GM18868 (cell line): ENCODE results near the gene HHEX.

Source experiments
- ATAC-seq: cut with Tn5 transposase; IDR thresholded peaks from one replicate; pipeline ENCODE4 v1.9.1; 2021; ENCODE audit warnings: mild to moderate bottlenecking, moderate library complexity; ENCODE audit not compliant: unreplicated experiment

The HHEX gene

DNA sequence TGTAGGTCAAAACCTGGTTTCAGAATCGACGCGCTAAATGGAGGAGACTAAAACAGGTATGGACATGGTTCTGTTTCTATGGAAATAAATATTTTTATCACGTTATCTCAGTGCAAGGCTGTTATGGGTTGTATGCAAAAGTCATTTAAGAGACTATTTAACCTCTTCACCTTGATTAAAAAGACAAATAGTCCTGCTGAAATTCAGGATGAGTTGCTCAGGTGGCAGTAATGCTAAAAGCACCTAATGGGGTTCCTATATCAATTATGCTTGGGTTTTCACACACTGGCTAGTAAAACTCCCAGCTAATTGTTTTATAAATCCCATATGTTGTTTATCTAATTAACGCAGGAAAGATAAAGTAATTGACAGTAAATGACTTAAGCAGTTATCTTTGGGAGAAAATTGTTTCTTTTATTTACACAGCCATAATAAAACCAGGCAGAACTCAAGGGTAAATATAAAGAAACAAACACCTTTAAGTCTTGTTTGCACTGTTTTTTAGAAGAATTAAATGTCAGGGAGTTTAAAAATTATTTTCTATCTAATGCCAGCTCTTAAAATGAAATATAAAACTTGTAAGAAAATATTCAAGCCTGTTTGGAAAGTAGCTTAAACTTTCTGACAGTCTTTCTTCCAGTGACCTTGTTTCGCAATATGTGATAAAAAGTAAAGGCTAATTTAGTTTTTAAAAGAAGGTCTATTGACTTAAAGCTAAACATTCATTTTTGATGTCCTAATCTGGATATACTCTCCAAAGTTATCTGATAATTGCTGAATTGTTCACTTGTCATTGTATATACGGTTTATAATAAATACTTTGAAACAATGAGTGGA is 3.2 kb downstream of the HHEX start:
- no peak for ATAC-seq

DNA sequence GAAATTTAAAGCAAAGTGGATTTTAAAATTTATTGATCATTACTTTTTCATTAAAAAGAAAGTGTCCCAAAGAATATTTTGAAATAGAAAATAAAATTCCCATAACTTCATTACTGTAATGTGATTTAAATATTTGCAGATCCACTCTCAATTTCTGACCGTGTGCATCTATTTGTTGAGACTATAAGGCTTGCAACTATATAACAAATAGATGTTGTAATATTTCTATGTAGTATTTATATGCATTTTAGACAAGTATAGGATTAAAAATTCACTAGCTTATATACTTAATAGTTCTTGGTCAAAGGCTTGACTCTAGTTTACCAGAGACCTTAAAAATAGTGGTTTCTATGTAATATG is 3.8 kb downstream of the HHEX start:
- no peak for ATAC-seq

GRCh38 chr10:92695679-92696605 is 6.2 kb downstream of the HHEX start:
- ATAC-seq: no peak

- no peak for ATAC-seq
Measured at GRCh38 chr10:92696606-92697383, 7.0 kb downstream of the HHEX start.

GRCh38 chr10:92697663-92698511 is 8.1 kb downstream of the HHEX start:
- ATAC-seq: no peak

DNA sequence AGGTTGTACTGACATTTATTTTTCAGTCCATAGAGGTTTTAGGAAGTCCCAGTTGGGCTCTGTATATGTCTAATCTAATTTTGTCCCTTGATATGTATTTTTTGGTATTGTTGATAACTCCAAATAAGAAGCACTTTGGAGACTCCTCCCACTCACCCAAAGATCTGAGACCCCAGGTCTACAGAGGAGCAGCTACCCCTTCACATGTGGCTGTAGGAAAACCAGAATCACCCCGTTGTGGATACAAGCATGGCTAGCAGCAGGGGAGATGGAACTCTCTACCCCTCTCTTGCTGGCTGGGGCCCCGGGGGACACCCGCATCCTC is 9.4 kb downstream of the HHEX start:
- no peak for ATAC-seq

GRCh38 chr10:92699518-92700381 is 10.0 kb downstream of the HHEX start:
- ATAC-seq: no peak

- no peak for ATAC-seq
Measured at GRCh38 chr10:92702301-92702916, 12.7 kb downstream of the HHEX start.

GRCh38 chr10:92712016-92712889 is 22.5 kb downstream of the HHEX start:
- peak; percentile 45 for ATAC-seq

- no peak for ATAC-seq
Measured at GRCh38 chr10:92714152-92714845, 24.5 kb downstream of the HHEX start.

- ATAC-seq: no peak
Measured at GRCh38 chr10:92714872-92715271, 25.1 kb downstream of the HHEX start.

DNA sequence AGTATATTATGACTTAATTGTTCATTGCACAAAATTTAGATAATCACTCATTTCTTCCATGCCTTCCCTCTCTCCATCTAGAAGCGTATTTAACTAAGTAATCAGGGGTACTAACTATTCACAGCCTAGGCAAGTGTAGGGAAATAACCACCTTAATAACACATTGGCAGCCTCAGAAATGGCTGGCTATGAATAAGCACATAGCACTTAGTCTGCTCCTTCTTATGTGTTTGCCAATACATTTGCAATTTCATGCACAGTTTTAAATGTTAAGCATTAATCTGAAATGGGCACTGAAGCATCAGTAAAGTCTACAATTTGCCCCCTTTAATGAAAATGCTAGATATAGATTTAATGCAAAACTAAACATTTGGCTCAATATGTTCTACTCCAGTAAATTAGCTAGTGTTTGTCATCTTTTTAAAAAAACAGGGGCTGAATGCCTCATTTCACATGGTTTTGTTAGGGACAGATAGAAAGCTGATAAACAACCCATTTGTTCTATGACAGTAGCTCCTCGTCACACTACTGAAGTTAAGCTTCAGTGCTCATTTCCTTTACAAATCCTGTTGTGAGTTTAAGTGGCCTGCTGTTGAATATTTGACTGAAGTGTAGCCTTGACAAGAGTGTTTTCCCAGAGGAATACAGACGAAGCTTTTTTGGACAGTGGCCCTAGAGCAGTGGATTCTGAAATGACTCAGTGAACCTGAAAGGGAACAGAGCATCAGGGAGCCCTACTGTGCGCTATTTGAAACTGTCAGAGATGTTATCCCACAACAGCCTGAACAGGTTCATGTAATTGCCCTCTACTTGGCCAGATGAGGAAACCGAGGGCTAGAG is 30.5 kb downstream of the HHEX start:
- ATAC-seq: no peak

DNA sequence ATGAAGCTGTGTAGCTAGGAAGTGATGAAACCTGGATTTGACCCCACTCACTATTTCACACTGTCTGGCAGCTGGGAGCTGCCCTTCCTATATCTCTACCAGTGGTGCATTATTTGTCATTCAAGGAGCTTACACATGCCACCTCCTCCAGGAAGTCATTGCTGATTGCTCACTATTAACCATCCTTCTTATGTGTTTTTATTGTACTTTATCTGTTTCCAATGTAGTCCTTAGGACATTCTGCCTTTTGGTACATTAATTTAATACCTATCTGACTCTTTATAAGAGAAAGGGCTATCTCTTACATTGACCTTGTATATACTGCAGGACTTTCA is 31.0 kb downstream of the HHEX start:
- no peak for ATAC-seq

GRCh38 chr10:92722349-92722748 is 32.6 kb downstream of the HHEX start:
- ATAC-seq: no peak

DNA sequence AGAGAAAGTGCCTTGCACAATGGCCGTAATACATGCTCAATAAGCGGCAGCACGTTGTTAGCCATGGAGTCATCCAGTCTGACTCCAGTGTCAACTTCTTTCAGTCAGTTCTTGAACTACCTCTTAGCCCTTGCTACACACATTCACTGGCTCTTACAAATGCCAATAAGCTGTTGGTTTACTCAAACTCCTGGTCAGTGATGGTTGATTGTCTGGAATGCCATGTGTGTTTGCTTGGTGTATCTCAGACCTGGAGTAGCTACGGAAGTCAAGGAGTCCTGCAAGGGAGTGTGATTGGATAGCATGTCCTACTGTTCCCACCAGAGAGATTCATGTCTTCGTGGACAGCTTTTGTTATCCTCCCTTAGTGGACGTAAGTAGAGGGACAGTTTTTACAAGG is 37.4 kb downstream of the HHEX start:
- ATAC-seq: no peak

DNA sequence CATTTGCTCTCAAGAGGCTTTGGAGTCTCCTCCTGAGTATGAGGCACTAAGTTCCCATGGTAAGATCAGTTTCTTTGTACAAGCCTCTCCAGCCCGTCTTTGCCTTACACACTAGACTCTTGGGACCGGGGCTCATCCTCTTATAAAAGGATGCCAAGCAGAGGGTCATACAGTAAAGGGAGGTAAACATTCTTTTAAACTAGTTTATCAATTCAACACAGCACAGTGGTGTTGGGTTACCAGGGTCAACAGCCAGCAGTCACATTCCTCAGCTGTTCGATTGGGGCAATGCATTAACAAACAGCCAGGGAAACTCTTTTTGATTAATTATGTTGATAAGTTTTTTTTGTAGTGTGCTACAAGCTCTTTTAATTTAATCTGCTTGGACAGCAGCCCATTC is 37.8 kb downstream of the HHEX start:
- ATAC-seq: no peak

- peak; percentile 91 for ATAC-seq
Measured at GRCh38 chr10:92729886-92730285, 40.1 kb downstream of the HHEX start.
